Measurements from ENCODE around the gene PRRT2.

GRCh38 chr16:29815793-29816693, 4.0 kb downstream of the PRRT2 start, which contains the start of gene PAGR1:
- TF ChIP-seq CTCF (IDR thresholded peaks at IDR 0.05) (peak; percentile 89 to 96 (median 93)), POLR2A (IDR thresholded peaks at IDR 0.05; ENCODE audit: low read depth) (peak; percentile 41), POLR2AphosphoS5 (IDR thresholded peaks at IDR 0.05) (peak in 1 of 2 donors; percentile 97), EP300 (IDR thresholded peaks at IDR 0.05) (no peak)
